GM18517 (cell line): ENCODE data around the gene DNER.
"Not testable (repeated sequence)": the region's sequence is repeated elsewhere in the genome, so short reads cannot be mapped to it uniquely, and the experiment has no call there.

ENCODE experiments used
- ATAC-seq: cut with Tn5 transposase; IDR thresholded peaks from one replicate; pipeline ENCODE4 v1.9.1; 2021; ENCODE audit warnings: mild to moderate bottlenecking, moderate library complexity; ENCODE audit not compliant: unreplicated experiment

The DNER gene

GRCh38 chr2:229409751-229410181 lies 304.6 kb downstream of the DNER start:
- ATAC-seq, result no peak

DNA sequence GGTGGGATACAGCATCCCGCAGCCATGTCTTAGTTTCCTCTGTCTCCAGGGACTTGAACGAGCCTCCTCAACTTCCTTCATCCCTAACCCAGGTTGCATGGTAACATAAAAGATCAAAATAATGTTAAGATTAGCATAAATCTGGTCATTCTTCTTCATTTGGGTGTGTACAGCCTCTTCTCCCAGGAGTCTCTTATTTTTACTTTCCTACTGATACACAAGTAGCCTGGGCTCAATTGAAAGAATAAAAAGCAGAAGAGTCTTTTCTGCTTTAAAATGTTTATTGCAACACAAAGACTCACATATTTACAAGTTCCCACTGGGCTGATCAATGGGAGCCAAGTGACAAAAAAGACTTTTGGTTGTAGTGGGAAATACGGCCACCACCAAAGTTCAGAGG lies 305.4 kb downstream of the DNER start:
- no peak for ATAC-seq

- ATAC-seq, result no peak
Measured at GRCh38 chr2:229408356-229408755, 306.0 kb downstream of the DNER start.

- no peak for ATAC-seq
Measured at GRCh38 chr2:229407170-229407569, 307.2 kb downstream of the DNER start.

DNA sequence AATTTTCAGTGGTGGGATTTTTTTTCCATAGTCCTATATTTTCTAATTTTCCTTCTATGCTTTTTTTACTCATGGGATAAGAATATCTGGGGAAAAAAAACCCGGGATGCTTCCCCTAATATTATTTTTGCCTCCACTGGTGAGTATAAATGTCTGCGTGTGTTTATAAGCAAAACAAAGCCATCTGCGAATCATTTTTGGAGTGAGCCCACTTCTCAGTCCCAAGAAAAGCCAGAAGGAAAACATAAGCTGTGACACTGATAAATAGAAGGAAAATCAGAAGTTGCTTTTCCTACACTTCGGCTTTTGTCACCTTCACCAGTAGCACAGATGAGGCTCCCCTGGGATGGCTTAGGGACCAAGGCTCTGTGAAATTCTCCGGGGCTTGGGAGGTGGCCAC lies 308.6 kb downstream of the DNER start:
- ATAC-seq, result no peak

DNA sequence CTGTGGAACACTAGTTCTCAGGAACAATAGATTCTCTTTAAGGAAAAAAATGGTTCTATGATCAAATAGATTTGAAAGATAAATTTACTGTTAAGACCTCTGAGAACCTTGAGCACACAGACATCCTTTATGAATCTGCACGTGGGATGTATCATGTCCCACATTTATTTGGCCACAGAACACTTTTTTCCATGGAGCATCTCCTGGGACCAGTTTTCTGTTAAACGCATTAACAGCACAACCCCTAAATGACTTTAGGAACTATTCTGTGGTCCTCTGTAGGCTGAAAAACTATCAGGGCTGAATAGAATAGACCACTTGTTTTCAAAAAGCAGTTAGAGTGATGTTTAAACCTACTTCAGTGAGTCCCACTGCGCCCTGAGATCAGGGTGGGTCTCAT lies 311.1 kb downstream of the DNER start:
- no peak for ATAC-seq

GRCh38 chr2:229401171-229401865 lies 313.0 kb downstream of the DNER start:
- ATAC-seq, result no peak

DNA sequence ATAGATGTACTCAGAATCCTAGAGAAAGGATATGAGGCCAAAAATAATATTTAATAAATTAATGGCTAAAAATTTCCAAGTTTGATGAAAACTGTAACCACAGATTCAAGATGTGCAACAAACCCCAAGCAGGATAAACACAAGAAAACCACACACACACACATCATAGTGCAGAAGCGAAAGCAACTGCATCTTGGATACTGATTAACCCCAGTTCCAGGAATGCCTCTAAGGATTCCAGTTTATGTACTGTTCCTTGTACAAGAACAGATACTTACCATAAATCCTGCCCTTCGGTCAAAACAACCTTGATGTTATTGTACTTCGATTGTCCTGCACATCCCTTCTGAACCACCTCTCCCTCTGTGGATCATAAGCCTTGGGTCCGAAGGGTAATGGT lies 320.4 kb downstream of the DNER start:
- ATAC-seq, result no peak

GRCh38 chr2:229392196-229392595 lies 322.2 kb downstream of the DNER start:
- ATAC-seq, result no peak

- no peak for ATAC-seq
Measured at GRCh38 chr2:229388731-229389130, 325.6 kb downstream of the DNER start.

DNA sequence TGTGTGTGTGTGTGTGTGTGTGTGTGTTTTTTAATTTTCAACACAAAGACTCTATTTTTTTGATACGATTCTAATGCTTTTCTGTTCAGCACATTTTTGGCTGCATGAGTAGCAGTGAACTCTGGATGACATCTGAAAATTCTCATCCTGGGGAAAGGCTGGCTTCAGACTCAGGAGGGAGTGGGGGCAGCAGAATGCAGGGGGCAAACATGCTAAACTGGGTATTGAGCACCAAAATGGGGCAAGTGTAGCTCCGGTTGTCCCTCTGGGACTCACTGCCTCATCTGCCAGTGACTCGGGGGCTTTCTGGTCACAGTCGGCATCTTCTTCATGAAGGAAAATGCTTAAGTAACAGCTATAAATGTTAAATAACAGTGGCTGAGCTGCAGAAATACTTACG lies 326.5 kb downstream of the DNER start:
- no peak for ATAC-seq

DNA sequence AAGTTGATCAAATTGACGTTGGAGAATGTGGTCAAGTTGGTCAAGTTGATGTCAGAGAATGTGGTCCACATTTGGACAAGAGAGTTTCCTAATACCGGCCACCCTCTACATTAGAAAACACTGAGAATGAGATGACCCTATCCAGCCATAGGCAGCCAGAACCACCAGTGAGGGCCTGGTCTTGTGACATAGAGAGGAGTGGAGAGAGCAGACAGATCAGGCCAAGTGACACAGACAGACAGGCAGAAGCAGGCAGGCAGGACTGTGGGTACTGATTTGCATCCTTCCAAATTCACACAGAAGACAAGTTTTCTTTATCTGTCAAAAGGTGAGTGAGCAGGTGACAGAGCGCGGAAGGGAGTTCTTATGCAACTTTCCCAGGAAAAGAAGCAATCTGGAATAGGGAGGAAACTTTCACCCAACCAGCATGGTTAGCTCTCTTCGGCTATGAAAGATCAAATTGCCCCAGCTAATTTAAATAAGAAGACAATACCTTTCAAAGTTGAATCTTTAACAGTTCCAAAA lies 334.2 kb downstream of the DNER start:
- ATAC-seq, result no peak

- ATAC-seq, result no peak
Measured at GRCh38 chr2:229378386-229378785, 336.0 kb downstream of the DNER start.

GRCh38 chr2:229376866-229377265 lies 337.5 kb downstream of the DNER start:
- no peak for ATAC-seq

DNA sequence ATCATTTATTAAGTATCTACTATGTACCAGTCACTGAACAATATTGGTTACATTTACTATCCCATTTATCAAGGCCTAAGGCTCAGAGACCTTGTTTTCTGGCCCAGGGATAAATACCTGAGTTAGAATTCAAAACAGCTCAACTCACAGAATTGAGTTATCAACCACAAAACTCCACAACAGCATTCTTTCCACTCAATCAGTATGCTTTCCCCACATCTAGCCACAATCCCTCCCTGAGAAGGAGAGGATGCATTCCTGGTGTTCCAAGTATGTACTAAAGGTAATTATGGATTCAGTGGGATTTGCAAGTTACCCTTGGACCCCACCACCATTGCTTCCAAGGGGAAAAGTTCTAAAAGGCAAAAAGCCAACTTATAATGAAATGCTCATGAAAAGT lies 339.1 kb downstream of the DNER start:
- no peak for ATAC-seq

DNA sequence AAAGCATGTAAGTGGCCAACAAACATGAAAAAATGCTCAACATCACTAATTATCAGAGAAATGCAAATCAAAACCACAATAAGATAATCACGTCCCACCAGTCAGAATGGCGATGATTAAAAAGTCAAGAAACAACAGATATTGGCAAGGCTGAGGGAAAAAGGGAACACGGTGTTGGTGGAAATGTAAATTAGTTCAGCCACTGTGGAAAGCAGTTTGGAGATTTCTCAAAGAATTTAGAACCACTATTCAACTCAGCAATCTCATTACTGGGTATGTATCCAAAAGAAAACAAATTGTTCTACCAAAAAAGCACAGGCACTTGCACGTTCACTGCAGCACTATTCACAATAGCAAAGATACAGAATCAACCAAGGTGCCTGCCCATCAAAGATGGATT lies 341.0 kb downstream of the DNER start:
- not testable (repeated sequence) for ATAC-seq

DNA sequence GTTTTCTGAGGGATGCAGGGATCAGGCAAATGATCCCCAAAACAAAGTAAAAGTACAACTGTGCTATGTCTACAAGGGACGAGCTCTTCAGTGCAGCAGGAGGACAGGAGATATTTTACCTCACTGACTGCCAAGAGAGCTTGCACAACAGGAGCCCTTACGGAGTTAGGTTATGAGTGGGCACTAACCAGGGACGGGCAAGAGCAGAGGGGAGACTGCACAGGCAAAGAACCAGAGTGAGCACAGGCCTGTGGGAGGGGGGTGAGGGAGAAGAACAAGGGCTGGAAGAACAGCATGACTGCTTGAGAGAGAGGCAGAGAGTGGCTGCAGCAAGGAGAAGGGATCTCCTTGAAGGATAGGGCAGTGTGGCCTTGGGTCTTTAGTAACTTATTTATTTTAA lies 342.1 kb downstream of the DNER start:
- no peak for ATAC-seq

DNA sequence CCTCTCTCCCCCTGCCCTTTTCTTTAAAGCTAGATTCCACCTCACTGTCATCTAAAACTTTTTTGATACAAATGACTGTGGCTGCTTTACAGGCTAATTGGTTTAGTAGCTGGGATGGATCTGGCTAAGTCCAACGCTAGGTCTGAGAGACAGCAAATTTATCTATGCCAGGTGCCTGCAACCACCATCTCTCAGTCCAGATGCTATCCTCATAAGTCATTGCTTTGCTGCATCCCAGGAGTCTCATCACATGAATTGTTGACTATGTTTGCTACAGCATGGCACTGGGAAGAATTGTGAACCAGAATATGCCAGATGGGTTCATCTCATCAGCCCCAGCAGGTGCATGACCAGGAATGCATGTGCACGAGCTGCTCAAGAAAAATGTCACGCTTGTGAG lies 343.3 kb downstream of the DNER start:
- ATAC-seq, result no peak

DNA sequence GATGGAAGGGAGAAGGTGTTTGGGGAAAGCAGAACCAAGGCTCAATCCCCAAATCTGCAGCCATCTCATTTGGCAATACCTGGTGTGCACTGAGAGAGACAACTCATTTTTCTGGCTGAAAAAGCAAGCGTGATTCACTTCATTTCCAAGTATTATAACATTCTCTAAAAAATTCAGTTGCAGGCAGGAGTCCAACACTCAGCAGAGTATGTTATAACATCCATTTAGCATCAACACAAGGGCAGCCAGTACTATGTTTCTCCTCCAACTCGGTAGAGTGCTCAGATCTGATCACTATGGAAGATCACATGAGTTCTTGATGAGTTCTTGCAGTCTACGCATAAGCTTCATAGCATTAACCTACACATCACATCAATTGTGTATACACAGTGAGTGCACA lies 343.8 kb downstream of the DNER start:
- no peak for ATAC-seq

- ATAC-seq, result no peak
Measured at GRCh38 chr2:229363185-229363814, 351.1 kb downstream of the DNER start.

DNA sequence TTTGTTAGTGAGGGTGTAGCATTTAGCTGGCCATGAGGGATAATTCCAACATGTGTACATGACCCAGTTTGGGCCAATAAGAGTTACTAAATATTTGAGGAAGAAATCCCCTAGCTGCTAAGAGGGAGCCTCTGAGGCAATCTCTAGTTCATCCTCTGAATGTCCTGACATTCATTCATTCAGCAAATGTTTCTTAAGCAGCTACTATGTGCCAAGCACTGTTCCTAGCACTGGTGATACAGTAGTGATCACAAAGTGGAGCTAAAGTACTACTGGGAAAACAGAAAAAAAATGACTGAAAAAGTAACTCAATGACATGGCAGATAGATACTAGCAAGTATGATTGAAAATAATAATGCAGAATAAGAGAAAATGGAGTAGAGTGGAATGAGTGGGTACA lies 363.5 kb downstream of the DNER start:
- ATAC-seq, result no peak

- no peak for ATAC-seq
Measured at GRCh38 chr2:229350117-229350805, 364.1 kb downstream of the DNER start.
